Measurements from ENCODE around the gene GOLGA6L6.
"Not testable (repeated sequence)": the region's sequence is repeated elsewhere in the genome, so short reads cannot be mapped to it uniquely, and the experiment has no call there.

Gene GOLGA6L6

DNA sequence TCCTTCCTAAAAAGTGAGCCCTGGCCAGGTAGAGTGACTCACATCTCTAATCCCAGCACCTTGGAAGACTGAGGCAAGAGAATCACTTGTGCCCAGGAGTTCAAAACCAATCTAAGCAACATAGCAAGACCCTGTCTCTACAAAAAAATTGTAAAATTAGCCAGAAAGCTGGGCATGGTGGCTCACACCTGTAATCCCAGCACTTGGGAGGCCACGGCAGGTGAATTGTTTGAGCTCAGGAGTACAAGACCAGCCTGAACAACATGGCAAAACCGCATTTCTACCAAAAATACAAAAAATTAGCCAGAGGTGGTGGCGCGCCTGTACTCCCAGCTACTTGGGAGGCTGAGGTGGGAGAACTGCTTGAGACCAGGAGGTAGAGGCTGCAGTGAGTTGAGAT lies 49.0 kb downstream of the GOLGA6L6 start:
- CTCF ChIA-PET; H3K9me3 ChIP-seq (ENCODE audit: control extremely low read depth in 1 of 5, control insufficient read depth in 4 of 5, insufficient read depth in 2 of 5, low read depth in 1 of 5, low read length in 4 of 5); H3K27me3 ChIP-seq (replicated peaks in 2 of 5; ENCODE audit: control insufficient read depth in 4 of 5, insufficient read depth in 5 of 5, low read length in 4 of 5); H3K36me3 ChIP-seq (ENCODE audit: control insufficient read depth in 4 of 4, insufficient read depth in 4 of 4, low read length in 3 of 4); H3K4me3 ChIP-seq (ENCODE audit: control insufficient read depth in 1 of 7, extremely low read depth in 1 of 7, insufficient read depth in 4 of 7, low read depth in 2 of 7, low read length in 6 of 7); H3K4me1 ChIP-seq (ENCODE audit: control extremely low read depth in 1 of 4, control insufficient read depth in 4 of 4, insufficient read depth in 4 of 4, low read length in 3 of 4); DNase-seq; H3K27ac ChIP-seq (ENCODE audit: insufficient read depth in 1 of 2, low read depth in 1 of 2, low read length in 2 of 2, poor library complexity in 1 of 2, severe bottlenecking in 2 of 2); POLR2A ChIA-PET: not testable (repeated sequence)
- no CpG with 5 or more reads among the region's 4 CpGs for WGBS (ENCODE audit: insufficient coverage)

DNA sequence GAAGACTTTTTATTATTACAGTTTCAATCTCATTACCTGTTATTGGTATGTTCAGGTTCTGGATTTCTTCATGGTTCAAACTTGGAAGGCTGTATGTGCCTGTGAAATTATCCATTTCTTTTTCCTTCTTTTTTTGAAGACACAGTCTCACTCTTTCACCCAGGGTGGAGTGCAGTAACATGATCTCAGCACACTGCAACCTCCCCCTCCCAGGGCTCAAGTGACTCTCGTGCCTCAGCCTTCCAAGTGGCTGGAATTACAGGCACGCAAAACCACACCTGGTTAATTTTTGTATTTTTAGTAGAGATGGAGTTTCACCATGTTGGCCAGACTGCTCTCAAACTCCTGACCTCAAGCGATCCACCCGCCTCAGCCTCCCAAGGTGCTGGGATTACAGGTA lies 52.3 kb downstream of the GOLGA6L6 start:
- H3K36me3 ChIP-seq (ENCODE audit: control insufficient read depth in 4 of 4, insufficient read depth in 4 of 4, low read length in 3 of 4); CTCF ChIA-PET; H3K4me3 ChIP-seq (ENCODE audit: control insufficient read depth in 1 of 7, extremely low read depth in 1 of 7, insufficient read depth in 4 of 7, low read depth in 2 of 7, low read length in 6 of 7); POLR2A ChIA-PET; DNase-seq; H3K27me3 ChIP-seq (replicated peaks in 2 of 5; ENCODE audit: control insufficient read depth in 4 of 5, insufficient read depth in 5 of 5, low read length in 4 of 5); H3K9me3 ChIP-seq (ENCODE audit: control extremely low read depth in 1 of 5, control insufficient read depth in 4 of 5, insufficient read depth in 2 of 5, low read depth in 1 of 5, low read length in 4 of 5); H3K27ac ChIP-seq (ENCODE audit: insufficient read depth in 1 of 2, low read depth in 1 of 2, low read length in 2 of 2, poor library complexity in 1 of 2, severe bottlenecking in 2 of 2); H3K4me1 ChIP-seq (ENCODE audit: control extremely low read depth in 1 of 4, control insufficient read depth in 4 of 4, insufficient read depth in 4 of 4, low read length in 3 of 4): not testable (repeated sequence)
- no CpG with 5 or more reads among the region's 4 CpGs for WGBS (ENCODE audit: insufficient coverage)
